ENCODE measurements around the gene SDK1. TPM values are rescaled to one million over a fixed set of nuclear protein-coding genes. Genes with fewer than 3 reads are reported as not detected.

SDK1 gene
- total RNA-seq, 1 donor from 2014 or later, result 4.3 TPM

GRCh38 chr7:3327655-3328054 is 26.6 kb downstream of the SDK1 start:
- Mint-ChIP-seq H3K9me3 (ENCODE audit: unreplicated experiment) (no peaks in the 10 kb centered on the region), H3K27ac (ENCODE audit: unreplicated experiment) (no peak overlapping the region), H3K4me1 (ENCODE audit: unreplicated experiment) (no peaks in the 10 kb centered on the region), H3K27me3 (ENCODE audit: unreplicated experiment) (no peaks in the 10 kb centered on the region), H3K4me3 (ENCODE audit: unreplicated experiment) (no peak overlapping the region), H3K36me3 (ENCODE audit: low read depth, unreplicated experiment) (no peaks in the 10 kb centered on the region)
- TF ChIP-seq, protein P1, sequence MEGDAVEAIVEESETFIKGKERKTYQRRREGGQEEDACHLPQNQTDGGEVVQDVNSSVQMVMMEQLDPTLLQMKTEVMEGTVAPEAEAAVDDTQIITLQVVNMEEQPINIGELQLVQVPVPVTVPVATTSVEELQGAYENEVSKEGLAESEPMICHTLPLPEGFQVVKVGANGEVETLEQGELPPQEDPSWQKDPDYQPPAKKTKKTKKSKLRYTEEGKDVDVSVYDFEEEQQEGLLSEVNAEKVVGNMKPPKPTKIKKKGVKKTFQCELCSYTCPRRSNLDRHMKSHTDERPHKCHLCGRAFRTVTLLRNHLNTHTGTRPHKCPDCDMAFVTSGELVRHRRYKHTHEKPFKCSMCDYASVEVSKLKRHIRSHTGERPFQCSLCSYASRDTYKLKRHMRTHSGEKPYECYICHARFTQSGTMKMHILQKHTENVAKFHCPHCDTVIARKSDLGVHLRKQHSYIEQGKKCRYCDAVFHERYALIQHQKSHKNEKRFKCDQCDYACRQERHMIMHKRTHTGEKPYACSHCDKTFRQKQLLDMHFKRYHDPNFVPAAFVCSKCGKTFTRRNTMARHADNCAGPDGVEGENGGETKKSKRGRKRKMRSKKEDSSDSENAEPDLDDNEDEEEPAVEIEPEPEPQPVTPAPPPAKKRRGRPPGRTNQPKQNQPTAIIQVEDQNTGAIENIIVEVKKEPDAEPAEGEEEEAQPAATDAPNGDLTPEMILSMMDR (IDR thresholded peaks at IDR 0.05; ENCODE audit: unreplicated experiment), result no peak
- no peak for DNase-seq (ENCODE audit: low spot score)

DNA sequence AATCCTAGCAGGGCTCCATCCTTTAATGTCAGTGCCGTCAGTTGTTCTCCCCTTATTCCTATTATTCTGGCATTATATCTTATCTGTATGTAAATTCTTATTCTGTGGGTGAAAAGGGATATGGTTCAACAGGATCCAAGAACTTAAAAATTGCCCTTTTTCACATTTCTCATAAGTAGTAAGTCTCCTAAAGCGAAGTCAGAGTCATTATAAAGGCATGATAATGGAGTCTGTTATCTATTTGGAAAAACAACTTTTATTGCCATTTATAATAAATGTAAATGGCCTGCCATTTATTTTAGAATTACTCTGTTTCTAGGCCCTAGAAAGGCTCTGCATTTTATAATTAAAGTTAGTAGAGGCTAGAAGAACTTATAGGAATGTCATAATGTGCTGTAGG is 31.3 kb downstream of the SDK1 start:
- no peaks in the 10 kb centered on the region for H3K27me3 Mint-ChIP-seq (ENCODE audit: unreplicated experiment)
- TF ChIP-seq, protein P1 (IDR thresholded peaks at IDR 0.05; ENCODE audit: unreplicated experiment), result no peak
- no peaks in the 10 kb centered on the region for H3K36me3 Mint-ChIP-seq (ENCODE audit: low read depth, unreplicated experiment)
- peaks cover 6% of the 10 kb centered on the region for H3K4me1 Mint-ChIP-seq (ENCODE audit: unreplicated experiment)
- H3K9me3 Mint-ChIP-seq (ENCODE audit: unreplicated experiment), result no peaks in the 10 kb centered on the region
- H3K27ac Mint-ChIP-seq (ENCODE audit: unreplicated experiment), result no peak overlapping the region
- DNase-seq (ENCODE audit: low spot score), result no peak
- H3K4me3 Mint-ChIP-seq (ENCODE audit: unreplicated experiment), result no peak overlapping the region

GRCh38 chr7:3333861-3334260 is 32.8 kb downstream of the SDK1 start:
- no peaks in the 10 kb centered on the region for H3K36me3 Mint-ChIP-seq (ENCODE audit: low read depth, unreplicated experiment)
- no peaks in the 10 kb centered on the region for H3K27me3 Mint-ChIP-seq (ENCODE audit: unreplicated experiment)
- no peak for DNase-seq (ENCODE audit: low spot score)
- TF ChIP-seq, protein P1 (IDR thresholded peaks at IDR 0.05; ENCODE audit: unreplicated experiment), result no peak
- H3K4me1 Mint-ChIP-seq (ENCODE audit: unreplicated experiment), result peaks cover 6% of the 10 kb centered on the region
- H3K9me3 Mint-ChIP-seq (ENCODE audit: unreplicated experiment), result no peaks in the 10 kb centered on the region
- no peak overlapping the region for H3K27ac Mint-ChIP-seq (ENCODE audit: unreplicated experiment)
- H3K4me3 Mint-ChIP-seq (ENCODE audit: unreplicated experiment), result no peak overlapping the region

GRCh38 chr7:3336042-3336665 is 35.1 kb downstream of the SDK1 start:
- H3K9me3 Mint-ChIP-seq (ENCODE audit: unreplicated experiment), result no peaks in the 10 kb centered on the region
- no peak for DNase-seq (ENCODE audit: low spot score)

GRCh38 chr7:3338161-3338560 is 37.1 kb downstream of the SDK1 start:
- no peak for DNase-seq (ENCODE audit: low spot score)
- H3K36me3 Mint-ChIP-seq (ENCODE audit: low read depth, unreplicated experiment), result no peaks in the 10 kb centered on the region
- no peak overlapping the region for H3K27ac Mint-ChIP-seq (ENCODE audit: unreplicated experiment)
- H3K4me3 Mint-ChIP-seq (ENCODE audit: unreplicated experiment), result no peak overlapping the region
- no peaks in the 10 kb centered on the region for H3K9me3 Mint-ChIP-seq (ENCODE audit: unreplicated experiment)
- TF ChIP-seq, protein P1 (IDR thresholded peaks at IDR 0.05; ENCODE audit: unreplicated experiment), result no peak
- H3K27me3 Mint-ChIP-seq (ENCODE audit: unreplicated experiment), result no peaks in the 10 kb centered on the region
- peaks cover 3% of the 10 kb centered on the region for H3K4me1 Mint-ChIP-seq (ENCODE audit: unreplicated experiment)

More at GRCh38 chr7:3336042-3336665, 35.1 kb downstream of the SDK1 start:
- Mint-ChIP-seq H3K4me1 (ENCODE audit: unreplicated experiment) (peaks cover 6% of the 10 kb centered on the region), H3K36me3 (ENCODE audit: low read depth, unreplicated experiment) (no peaks in the 10 kb centered on the region), H3K4me3 (ENCODE audit: unreplicated experiment) (no peak overlapping the region), H3K27ac (ENCODE audit: unreplicated experiment) (no peak overlapping the region), H3K27me3 (ENCODE audit: unreplicated experiment) (no peaks in the 10 kb centered on the region)
- TF ChIP-seq, protein P1 (IDR thresholded peaks at IDR 0.05; ENCODE audit: unreplicated experiment), result no peak

Measured in endothelial cell (in vitro differentiated cells).